ENCODE measurements around the gene SDSL.

The SDSL gene

DNA sequence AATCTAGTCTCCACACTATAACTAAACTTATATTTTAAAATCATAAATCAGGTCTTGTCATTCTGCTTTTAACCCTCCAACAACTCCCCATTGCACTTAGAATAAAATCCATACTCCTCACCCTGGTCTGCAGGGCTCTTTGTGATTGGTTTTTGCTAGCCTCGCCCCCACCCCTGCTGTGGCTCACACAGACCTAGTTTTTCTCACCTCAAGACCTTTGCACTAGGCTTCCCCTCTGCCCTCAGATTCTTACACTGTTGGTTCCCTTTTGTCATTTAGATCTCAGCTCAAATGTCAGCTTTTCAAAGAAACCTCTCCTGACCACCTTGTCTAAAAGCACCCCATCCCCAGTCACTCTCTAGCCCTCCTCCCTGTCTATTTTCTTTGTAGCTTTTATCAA, 60.2 kb downstream of the SDSL start:
- POLR2A ChIA-PET = no interaction called here
- no peak for TF ChIP-seq FOXA1 (IDR thresholded peaks at IDR 0.05)
- TF ChIP-seq SP1 (IDR thresholded peaks at IDR 0.05) = no peak
- TF ChIP-seq PKNOX1 (IDR thresholded peaks at IDR 0.05) = no peak
- no peak for TF ChIP-seq ZNF384 (IDR thresholded peaks at IDR 0.05)
- TF ChIP-seq L3MBTL2 (conservative IDR thresholded peaks at IDR 0.05) = no peak
- no peak for TF ChIP-seq SUZ12 (IDR thresholded peaks at IDR 0.05)
- no peak for TF ChIP-seq BHLHE40 (IDR thresholded peaks at IDR 0.05; ENCODE audit: borderline replicate concordance)
- no peak for TF ChIP-seq FOXK2 (IDR thresholded peaks at IDR 0.05)
- TF ChIP-seq ELF4 (IDR thresholded peaks at IDR 0.05) = no peak
- no peak for TF ChIP-seq TARDBP (IDR thresholded peaks at IDR 0.05)
- no peak for TF ChIP-seq CTBP1 (IDR thresholded peaks at IDR 0.05; ENCODE audit: borderline replicate concordance)
- TF ChIP-seq NFRKB (IDR thresholded peaks at IDR 0.05) = no peak
- TF ChIP-seq FOXM1 (IDR thresholded peaks at IDR 0.05; ENCODE audit: borderline replicate concordance) = no peak
- no peak for TF ChIP-seq ARNT (IDR thresholded peaks at IDR 0.05)
- TF ChIP-seq LEF1 (IDR thresholded peaks at IDR 0.05; ENCODE audit: borderline replicate concordance) = no peak
- no peak for TF ChIP-seq HDGF (IDR thresholded peaks at IDR 0.05; ENCODE audit: borderline replicate concordance)
- no peak for DNase-seq (ENCODE audit: extremely low spot score)
- CTCF ChIA-PET = no interaction called here

DNA sequence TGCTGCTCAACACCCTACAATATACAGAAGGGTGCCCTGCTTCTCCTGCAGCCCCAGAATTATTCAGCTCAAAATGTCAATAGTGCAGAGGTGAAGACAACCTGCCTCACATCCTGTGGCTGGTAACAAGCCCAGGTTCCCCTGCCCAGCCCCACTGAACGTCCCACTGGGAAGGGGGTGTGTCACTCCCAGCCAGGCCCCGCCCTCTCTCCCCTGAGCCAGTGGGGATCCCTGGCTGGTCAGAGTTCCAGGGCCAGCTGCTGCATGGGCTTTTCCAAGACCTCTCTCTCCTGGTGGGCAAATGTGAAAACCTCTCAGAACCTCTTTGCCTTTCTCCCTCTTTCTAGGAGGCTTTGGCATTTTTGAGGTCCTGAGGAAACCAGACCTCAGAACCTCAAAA, 63.1 kb downstream of the SDSL start:
- ChIA-PET CTCF (no interaction called here), POLR2A (no interaction called here)
- no peak for DNase-seq (ENCODE audit: extremely low spot score)
- TF ChIP-seq L3MBTL2 (conservative IDR thresholded peaks at IDR 0.05) (no peak), SUZ12 (IDR thresholded peaks at IDR 0.05) (no peak), SP1 (IDR thresholded peaks at IDR 0.05) (no peak), FOXA1 (IDR thresholded peaks at IDR 0.05) (no peak), PKNOX1 (IDR thresholded peaks at IDR 0.05) (no peak), FOXK2 (IDR thresholded peaks at IDR 0.05) (no peak), CTBP1 (IDR thresholded peaks at IDR 0.05; ENCODE audit: borderline replicate concordance) (no peak), HDGF (IDR thresholded peaks at IDR 0.05; ENCODE audit: borderline replicate concordance) (no peak), TARDBP (IDR thresholded peaks at IDR 0.05) (no peak)

- POLR2A ChIA-PET = no interaction called here
- CTCF ChIA-PET = no interaction called here
These were observed 64.5 kb downstream of the SDSL start for GRCh38 chr12:113486722-113487121.

More at GRCh38 chr12:113486722-113487121, 64.5 kb downstream of the SDSL start:
- no peak for DNase-seq (ENCODE audit: extremely low spot score)
- TF ChIP-seq CTBP1 (IDR thresholded peaks at IDR 0.05; ENCODE audit: borderline replicate concordance) (no peak), FOXM1 (IDR thresholded peaks at IDR 0.05; ENCODE audit: borderline replicate concordance) (no peak), HDGF (IDR thresholded peaks at IDR 0.05; ENCODE audit: borderline replicate concordance) (no peak), ELF4 (IDR thresholded peaks at IDR 0.05) (no peak), FOXK2 (IDR thresholded peaks at IDR 0.05) (no peak), SUZ12 (IDR thresholded peaks at IDR 0.05) (no peak), BHLHE40 (IDR thresholded peaks at IDR 0.05; ENCODE audit: borderline replicate concordance) (no peak), ARNT (IDR thresholded peaks at IDR 0.05) (no peak), SP1 (IDR thresholded peaks at IDR 0.05) (no peak), LEF1 (IDR thresholded peaks at IDR 0.05; ENCODE audit: borderline replicate concordance) (no peak), ZNF384 (IDR thresholded peaks at IDR 0.05) (no peak), L3MBTL2 (conservative IDR thresholded peaks at IDR 0.05) (no peak), TARDBP (IDR thresholded peaks at IDR 0.05) (no peak), FOXA1 (IDR thresholded peaks at IDR 0.05) (no peak), NFRKB (IDR thresholded peaks at IDR 0.05) (no peak), PKNOX1 (IDR thresholded peaks at IDR 0.05) (no peak)

Measured in HEK293T (cell line).